Hepatic stellate cell (primary cell): ENCODE measurements around the gene HPS6.
"Not testable (repeated sequence)": the region's sequence is repeated elsewhere in the genome, so short reads cannot be mapped to it uniquely, and the experiment has no call there.

Experiments
- DNase-seq: peaks from one replicate; pipeline ENCODE4 v3.0.0; 2011; ENCODE audit warnings: low spot score

HPS6 gene

DNA sequence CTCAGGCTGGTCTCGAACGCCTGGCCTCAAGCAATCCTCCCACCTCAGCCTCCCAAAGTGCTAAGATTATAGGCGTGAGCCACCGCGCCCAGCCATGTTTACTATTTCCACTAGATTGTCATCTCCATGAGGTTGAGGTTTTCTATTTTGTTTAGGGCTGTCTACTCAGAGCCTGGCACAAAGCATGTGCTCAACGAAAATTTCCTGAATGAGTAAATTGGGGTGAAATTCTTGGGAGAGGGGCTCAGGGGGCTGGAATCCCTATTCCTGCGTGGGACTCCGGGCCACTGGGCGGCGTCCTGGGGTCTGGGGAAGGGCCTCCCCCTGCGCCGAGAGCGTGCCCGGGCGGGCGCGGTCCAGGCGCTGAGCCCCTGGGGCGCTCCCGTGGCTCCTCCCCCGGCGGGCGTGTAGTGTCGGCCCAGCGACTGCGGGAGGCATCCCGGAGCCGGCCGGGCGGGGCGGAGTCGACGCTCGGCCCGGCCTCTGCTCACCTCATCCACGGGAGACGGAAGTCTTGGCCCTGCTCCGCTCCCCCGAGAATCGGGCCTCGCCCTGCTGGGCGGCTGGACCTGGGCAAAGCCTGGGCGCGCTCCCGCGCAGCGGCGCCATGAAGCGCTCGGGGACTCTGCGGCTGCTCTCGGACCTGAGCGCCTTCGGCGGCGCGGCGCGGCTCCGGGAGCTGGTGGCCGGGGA lies at the start of gene HPS6:
Gene HPS6 (plus strand): TSS at position 482 of the 693 bp plus-strand sequence. CDS start 126 bp downstream, at position 608.
- DNase-seq: peak; percentile 95

DNA sequence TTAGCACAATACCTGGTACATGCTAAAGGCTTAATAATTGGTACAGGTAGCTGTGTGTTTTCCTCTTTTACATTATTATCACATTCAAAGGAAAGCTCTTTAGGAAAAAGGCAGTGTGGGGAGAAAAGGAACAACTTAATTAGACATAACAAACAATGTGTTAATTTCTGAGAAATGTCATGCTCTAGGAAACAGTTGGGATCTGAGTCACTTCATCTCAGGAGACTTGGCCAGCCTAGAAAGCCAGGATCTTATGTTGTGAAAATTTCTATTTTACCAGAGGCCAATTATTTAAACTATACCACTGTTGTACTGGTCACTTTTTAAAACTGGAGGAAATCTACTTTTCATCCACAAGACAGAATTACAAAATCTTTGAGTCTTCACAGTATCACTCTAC lies 48.7 kb upstream of the HPS6 start:
- DNase-seq: no peak

DNA sequence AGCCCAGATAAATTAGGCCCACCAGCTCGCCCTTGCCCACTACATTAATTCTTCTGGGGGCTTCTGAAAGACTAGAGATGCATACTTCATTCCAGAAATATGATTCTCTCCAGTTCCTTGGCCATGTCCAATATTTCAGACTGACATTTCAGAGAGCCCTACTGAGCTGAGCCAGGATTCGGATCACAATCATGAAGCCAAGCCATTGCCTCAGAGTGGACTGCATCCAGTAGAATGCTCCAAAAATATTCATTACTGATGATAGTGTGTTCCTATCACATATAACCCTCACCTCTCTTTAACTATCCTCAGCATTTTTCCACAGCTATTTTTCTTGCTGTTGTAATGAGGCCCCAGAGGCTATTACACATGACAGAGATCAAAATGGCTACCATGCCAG lies 47.9 kb upstream of the HPS6 start:
- DNase-seq: no peak

DNA sequence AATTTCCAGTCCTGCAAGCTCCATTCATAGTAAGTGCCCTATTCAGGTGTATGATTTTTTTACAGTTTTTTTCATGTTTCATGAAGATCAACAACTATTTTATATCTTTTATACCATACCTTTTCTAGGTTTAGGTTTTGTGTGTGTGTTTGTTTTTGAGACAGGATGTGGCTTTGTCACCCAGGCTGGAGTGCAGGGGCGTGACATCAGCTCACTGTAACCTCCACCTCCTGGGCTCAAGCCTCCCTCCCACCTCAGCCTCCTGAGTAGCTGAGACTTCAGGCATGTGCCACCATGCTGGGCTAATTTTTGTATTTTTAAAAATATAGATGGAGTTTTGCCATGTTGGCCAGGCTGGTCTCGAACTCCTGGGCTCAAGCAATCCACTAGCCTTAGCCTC lies 44.2 kb upstream of the HPS6 start:
- no peak for DNase-seq

DNA sequence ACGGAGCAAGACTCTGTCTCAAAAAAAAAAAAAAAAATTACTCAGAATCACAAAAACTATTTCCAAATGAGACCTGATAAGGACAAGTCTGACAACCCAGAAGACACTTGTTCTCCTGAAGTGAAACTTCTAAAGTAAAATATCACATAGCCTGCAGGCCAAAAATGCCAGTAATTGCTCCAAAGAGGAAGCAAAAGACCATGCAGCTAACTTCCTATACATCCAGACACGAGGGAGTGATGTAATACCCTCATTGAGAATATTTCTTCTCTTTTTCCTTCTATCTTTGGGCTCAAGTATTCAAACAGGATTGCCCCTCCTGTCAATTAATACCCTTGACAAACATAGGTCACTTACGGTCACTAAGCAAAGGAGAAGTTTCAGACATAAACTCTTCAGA lies 40.4 kb upstream of the HPS6 start:
- DNase-seq: no peak

DNA sequence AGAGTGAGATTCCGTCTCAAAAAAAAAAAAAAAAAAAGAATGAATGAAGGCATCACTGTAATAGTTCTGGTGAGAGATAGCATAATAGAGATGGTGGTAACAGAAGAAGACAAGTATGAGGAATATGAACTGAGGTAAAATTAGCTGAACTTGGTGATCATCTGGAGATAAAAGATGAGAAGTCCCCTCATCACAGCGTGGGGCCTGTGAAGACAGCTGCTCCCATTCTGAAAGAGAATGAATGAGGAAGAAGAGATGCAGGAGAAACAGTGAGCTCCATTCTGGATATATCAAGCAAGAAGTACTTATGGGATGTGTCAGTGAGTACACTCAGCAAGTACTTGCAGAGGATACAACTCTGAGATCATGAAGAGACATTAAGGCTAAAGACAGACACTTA lies 37.9 kb upstream of the HPS6 start:
- no peak for DNase-seq

DNA sequence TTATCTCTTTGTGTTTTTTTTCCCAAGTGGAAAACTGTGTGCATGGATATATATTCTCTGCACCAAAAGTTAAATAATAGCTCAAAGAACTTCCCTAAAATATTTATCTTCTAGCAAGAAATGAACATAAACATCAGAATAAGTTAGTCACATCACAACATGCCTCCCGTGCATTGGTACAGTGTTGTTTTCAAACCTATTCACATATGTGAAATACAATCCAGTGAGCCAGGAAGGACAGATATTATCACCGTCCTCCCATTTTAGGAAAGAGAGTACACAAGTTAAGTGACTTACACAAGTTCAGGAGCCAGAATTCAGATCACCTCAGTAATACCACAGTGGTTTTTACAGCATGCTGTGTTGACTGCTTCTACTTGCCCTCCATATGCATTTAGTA lies 31.4 kb upstream of the HPS6 start:
- no peak for DNase-seq

DNA sequence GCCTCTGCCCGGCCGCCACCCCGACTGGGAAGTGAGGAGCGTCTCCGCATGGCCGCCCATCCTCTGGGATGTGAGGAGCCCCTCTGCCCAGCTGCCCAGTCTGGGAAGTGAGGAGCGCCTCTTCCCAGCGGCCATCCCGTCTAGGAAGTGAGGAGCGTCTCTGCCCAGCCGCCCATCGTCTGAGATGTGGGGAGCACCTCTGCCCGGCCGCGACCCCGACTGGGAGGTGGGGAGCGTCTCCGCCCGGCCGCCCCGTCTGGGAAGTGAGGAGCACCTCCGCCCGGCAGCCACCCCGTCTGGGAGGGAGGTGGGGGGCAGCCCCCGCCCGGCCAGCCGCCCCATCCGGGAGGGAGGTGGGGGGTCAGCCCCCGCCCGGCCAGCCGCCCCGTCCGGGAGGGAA lies 29.3 kb upstream of the HPS6 start:
- DNase-seq: not testable (repeated sequence)

DNA sequence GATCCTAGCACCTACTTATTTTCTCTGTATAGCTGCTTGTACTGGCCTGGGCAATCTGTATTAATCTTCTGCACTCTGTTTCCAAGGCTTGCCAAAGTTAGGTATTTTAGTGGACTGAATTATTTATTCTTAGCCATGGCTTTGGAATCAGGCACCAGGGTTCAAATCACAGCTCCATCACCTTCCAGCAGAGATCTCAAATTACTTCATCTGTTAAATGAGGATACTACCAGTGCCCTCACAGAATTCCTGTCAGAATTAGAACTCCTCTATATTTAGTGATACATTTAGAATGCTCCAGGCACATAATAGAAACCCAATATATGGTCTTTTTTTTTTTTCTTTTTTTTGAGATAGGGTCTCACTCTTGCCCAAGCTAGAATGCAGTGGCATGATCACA lies 26.7 kb upstream of the HPS6 start:
- DNase-seq: no peak

DNA sequence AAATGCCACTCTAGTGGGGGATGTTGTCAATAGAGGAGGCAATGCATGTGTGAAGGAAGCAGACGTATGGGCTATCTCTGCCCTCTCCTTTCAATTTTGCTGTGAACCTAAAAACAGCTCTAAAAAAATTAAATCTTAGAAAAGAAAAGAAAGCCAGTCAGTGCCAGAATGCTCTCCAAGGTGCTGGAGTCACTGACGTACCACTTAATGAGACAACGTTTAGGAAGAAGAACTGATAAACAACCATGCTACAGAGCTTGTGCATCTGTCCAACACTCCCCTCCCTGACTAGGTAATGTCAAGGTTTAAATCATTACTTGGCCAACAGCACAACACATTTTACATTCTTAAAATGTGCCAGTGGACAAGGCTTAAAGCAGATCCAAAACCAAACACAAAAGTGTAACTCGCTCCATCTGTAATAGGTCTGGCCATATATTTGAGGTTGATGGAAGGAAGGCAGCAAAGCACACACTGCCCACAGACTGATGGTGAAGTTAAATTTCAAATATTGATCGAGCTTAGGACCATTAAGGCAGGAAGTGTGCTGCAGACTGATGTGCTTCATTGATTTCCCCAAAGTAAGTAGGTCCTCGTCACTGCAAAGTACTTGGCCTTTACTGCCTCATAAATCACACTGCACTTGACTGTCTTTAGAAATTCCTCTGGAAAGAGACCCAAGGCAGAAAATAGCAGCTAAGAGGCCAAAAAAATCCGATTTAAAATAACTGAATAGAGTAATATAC lies 24.7 kb upstream of the HPS6 start:
- DNase-seq: no peak

DNA sequence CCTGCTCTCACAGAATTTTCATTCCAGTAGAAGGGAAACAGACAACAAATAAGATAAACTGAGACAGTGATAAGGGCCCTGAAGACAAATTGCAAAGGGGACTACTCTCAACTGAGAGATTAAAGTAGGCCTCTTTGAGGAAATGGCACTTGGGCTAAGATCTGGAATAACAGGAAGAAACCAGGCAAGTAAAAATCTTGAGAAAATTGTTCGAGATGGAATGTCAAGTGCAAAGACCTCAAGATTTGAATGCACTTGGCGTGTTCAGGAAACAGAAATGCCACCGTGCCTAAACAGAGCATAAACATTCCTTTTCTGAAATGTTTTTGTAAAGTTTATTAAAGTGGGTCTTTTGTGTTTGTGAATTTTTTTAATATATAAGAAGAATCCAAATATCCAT lies 19.9 kb upstream of the HPS6 start:
- no peak for DNase-seq

DNA sequence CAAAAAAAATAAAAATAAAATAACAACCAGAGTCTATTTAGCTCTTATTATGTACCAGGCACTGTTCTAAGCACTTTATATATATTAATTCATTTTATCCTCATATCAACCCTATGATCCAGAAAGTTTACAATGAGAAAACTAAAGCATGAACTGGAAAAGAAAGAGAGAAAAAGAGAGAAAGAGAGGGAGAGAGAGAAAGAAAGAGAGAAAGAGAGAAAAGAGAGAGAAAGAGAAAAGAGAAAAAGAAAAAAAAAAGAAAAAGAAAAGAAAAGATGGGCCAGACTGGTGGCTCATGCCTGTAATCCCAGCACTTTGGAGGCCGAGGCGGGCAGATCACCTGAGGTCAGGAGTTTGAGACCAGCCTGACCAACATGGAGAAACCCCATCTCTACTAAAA lies 19.1 kb upstream of the HPS6 start:
- DNase-seq: no peak

DNA sequence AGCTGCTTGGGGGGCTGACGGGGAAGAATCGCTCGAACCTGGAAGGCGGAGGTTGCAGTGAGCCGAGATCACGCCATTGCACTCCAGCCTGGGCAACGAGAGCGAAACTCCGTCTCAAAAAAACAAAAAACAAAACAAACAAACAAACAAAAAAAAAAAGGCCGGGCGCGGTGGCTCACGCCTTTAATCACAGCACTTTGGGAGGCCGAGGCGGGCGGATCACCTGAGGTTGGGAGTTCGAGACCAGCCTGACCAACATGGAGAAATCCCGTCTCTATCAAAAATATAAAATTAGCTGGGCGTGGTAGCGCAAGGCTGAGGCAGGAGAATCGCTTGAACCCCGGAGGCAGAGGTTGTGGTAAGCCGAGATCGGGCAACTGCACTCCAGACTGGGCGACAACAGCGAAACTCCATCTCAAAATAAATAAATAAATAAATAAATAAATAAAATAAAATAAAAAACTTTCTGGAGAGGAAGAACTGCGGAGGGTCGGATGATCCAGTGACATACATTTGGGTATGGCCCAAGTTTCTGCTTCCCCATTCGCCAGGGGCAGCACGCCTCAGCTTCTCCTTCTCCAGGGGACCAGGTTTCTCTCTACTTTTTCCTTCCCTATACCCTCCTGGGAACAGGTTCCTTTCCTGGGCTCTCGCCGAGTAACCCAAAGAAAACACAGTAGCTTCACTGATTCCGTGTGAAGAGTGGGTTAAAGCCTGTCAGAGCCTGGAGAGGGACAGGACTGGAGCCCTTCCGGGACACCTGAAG lies 10.1 kb upstream of the HPS6 start:
- peak; percentile 47 for DNase-seq

DNA sequence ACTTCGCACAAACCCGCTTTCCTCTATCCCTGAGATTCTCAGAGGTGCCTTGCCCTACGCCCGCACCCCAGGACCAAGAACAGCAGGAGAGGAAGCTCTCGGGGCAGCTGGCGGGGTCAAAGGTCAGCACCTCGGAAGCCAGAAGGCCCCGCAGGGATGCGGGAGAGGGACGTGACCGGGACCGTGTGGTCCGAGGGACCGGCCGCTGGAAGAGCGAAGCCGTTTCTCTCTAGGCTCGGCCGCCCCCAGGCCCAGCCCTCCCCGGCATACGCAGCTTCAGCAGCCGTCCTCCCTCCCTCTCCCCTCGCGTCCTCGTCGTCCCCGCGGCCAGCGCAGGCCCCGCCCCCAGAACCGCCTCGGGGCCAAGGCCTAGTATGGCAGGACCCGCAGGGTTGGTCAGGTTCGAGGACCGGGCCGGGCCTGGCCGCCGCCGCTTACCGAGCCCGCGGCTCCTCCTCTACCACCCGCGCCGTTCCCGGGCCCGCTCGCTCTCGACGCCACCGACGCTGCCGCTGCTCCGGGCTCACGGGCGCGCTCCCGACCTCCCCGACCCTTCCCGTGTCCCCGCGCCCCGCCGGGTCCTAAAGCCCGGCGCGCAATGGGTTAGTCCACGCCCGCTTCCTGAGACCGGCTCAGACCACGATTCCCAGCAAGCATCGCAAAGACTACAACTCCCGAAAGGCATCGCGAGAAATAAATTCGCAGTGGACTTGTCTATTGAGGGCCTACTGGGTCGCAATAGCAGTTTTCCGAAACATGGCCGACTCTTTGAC lies 9.3 kb upstream of the HPS6 start, which contains the start of gene ARMH3:
Gene ARMH3 (minus strand): TSS at position 527 of the 773 bp plus-strand sequence. CDS start 16,059 bp downstream, outside the sequence.
- DNase-seq: peak; percentile 98

DNA sequence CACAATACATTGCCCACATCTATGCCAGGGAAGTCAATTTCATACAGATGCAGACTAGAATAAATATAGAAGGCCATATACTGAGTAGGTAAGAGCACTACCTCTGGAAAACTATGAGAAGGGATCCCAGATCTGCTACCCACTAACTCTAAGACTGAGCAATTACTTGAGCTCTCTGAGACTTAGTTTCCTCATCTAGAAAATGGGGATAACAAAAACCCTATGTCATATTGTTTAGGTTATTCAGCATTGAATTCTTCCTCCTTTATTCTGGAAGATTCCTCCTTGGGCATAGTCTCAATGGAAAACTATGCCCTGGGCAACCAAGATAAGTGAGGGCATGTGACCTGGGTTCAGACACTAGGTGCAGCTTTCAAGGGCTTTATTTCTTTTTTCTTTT lies 5.2 kb upstream of the HPS6 start:
- no peak for DNase-seq

DNA sequence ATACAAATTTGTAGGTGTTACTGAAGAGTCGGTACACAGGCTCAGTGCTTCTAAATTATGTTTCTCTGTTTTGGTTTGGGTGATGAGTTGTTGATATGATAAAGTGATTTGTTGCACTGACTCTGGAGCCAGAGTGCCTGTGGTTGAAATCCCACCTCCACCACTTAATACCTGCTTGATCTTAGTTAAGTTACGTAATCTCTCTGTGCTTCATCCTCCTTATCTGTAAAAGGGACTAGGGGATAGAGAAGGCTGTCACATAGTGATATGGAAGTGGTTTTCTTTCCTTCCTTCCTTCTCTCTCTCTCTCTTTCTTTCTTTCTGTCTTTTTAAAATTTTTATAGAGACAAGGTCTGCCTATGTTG lies 664 bp upstream of the HPS6 start:
- no peak for DNase-seq

DNA sequence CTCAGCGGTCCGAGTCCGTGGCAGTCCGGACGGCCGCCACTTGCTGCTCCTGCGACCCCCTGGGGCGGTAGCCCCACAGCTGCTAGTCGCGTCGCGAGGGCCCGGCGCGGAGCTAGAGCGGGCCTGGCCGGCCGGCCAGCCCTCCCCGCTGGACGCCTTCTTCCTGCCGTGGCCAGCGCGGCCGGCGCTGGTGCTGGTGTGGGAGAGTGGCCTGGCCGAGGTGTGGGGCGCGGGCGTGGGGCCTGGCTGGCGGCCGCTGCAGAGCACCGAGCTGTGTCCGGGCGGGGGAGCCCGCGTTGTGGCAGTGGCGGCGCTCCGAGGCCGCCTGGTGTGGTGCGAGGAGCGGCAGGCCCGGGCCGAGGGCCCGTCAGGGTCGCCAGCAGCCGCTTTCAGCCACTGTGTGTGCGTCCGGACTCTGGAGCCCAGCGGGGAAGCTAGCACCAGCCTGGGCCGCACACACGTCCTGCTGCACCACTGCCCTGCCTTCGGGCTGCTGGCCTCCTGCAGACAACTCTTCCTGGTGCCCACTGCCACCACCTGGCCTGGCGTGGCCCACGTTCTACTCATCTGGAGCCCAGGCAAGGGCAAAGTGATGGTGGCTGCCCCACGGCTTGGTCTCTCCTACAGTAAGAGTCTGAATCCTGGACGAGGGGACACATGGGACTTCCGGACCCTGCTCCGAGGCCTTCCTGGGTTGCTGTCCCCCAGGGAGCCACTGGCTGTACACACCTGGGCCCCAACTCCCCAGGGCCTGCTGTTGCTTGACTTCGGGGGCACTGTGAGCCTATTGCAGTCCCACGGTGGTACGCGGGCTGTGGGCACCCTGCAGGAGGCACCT lies 631 bp downstream of the HPS6 start:
- DNase-seq: peak; percentile 50

DNA sequence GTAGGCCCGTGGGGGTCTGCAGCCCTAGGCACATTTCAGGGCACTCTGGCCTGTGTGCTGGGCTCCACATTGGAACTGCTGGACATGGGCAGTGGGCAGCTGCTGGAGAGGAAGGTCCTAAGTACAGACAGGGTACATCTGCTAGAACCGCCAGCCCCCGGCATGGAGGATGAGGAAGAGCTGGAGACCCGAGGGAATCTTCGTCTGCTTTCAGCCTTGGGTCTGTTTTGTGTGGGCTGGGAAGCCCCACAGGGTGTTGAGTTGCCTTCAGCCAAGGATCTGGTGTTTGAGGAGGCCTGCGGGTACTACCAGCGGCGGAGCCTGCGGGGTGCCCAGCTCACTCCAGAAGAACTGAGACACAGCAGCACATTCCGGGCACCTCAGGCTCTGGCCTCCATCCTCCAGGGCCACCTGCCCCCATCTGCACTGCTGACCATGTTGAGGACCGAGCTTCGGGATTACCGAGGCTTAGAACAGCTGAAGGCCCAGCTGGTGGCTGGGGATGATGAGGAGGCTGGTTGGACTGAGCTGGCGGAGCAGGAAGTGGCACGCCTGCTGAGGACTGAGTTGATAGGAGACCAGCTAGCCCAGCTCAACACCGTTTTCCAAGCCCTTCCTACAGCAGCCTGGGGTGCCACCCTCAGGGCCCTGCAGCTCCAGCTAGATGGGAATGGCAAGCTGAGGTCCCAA lies 1.4 kb downstream of the HPS6 start:
- no peak for DNase-seq

DNA sequence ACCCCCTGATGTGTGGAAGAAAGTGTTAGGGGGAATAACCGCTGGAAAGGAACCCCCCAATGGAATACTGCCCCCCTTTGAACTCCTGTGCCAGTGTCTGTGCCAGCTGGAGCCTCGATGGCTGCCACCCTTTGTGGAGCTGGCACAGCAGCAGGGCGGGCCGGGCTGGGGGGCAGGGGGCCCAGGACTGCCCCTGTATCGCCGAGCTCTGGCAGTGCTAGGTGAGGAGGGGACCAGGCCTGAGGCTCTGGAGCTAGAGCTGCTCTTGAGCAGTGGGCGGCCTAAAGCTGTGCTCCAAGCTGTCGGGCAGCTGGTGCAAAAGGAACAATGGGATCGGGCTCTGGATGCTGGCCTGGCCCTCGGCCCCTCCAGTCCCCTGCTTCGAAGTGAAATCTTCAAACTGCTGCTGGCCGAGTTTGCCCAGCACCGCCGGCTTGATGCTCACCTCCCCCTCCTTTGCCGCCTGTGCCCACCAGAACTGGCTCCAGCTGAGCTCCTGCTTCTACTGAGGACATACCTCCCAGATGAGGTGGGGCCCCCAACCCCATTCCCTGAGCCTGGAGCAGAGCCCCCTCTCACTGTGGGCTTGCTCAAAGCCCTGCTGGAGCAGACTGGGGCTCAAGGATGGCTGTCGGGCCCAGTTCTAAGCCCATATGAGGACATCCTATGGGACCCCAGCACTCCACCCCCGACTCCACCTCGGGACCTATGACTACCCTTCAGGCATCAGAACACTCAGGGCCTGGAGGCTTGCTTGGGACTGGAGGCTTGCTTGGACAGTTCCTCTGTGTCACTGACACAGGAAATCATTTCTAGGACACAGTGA lies 2.2 kb downstream of the HPS6 start:
- DNase-seq: no peak

DNA sequence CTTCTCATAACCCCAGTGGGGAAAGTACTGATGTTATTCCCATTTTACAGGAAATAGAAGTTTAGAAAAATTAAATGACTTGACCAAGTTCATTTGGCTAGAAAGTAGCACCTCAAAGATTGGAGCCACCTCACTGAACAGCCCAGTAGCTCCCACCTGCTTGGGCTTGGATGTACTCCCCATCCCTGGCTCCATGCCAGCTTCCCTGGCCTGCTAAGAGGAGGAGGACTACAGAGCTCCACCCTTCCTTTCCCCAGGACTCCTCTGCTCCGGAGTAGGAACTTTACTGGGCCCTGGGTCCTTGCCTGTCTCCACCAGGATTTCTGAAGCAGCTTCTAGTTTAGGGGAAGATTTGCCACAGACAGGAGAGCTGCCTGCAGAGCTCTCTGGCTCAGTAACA lies 3.1 kb downstream of the HPS6 start:
- DNase-seq: no peak
